Measurements from ENCODE around the gene PPP1R14D. TPM values are rescaled to one million over a fixed set of nuclear protein-coding genes. Genes with fewer than 3 reads are reported as not detected.

Gene PPP1R14D
- total RNA-seq, 1 experiment from 2014 or later, result 0.64 TPM

Other genes with a start within 250 kb of the PPP1R14D start
- gene KNL1, start 234.5 kb downstream of the PPP1R14D start, total RNA-seq (2021; ENCODE audit: unreplicated experiment), result 28.9 TPM
- gene RAD51, start 133.5 kb downstream of the PPP1R14D start, total RNA-seq (2021; ENCODE audit: unreplicated experiment), result 30.3 TPM
- gene RMDN3, start 73.5 kb downstream of the PPP1R14D start, total RNA-seq (2021; ENCODE audit: unreplicated experiment), result 33.2 TPM
- 37.2 TPM for gene GCHFR, start 64.6 kb downstream of the PPP1R14D start, total RNA-seq (2021; ENCODE audit: unreplicated experiment)
- 0.33 TPM for gene C15orf62, start 58.7 kb downstream of the PPP1R14D start, total RNA-seq (2021; ENCODE audit: unreplicated experiment)
- gene ZFYVE19, start 21.6 kb downstream of the PPP1R14D start, total RNA-seq (2021; ENCODE audit: unreplicated experiment), result 39.5 TPM
- gene DNAJC17, start 21.2 kb downstream of the PPP1R14D start, total RNA-seq (2021; ENCODE audit: unreplicated experiment), result 39.3 TPM
- 32.7 TPM for gene SPINT1, start 15.3 kb upstream of the PPP1R14D start, total RNA-seq (2021; ENCODE audit: unreplicated experiment)
- gene RHOV, start 45.5 kb upstream of the PPP1R14D start, total RNA-seq (2021; ENCODE audit: unreplicated experiment), result 4.2 TPM
- 46.7 TPM for gene VPS18, start 65.7 kb upstream of the PPP1R14D start, total RNA-seq (2021; ENCODE audit: unreplicated experiment)
- 0.31 TPM for gene DLL4, start 100.6 kb upstream of the PPP1R14D start, total RNA-seq (2021; ENCODE audit: unreplicated experiment)
- 15.5 TPM for gene CHAC1, start 124.8 kb upstream of the PPP1R14D start, total RNA-seq (2021; ENCODE audit: unreplicated experiment)